GM13977 (cell line): Measurements from ENCODE around the gene PRR35.

Experiments
- DNase-seq: peaks from one replicate; pipeline ENCODE4 v3.0.0; 2012; ENCODE audit warnings: low spot score
- in situ Hi-C: fragments of 300-500 bp; cut with MboI; formaldehyde crosslinking; loops from one replicate; pipeline ENCODE4 v1.12.0; 2022; ENCODE audit warnings: low sequenced_read_pairs, low pct_unique_long_range_greater_than_20kb, mixed read lengths, inconsistent platforms; ENCODE audit not compliant: unreplicated experiment
- TF ChIP-seq, protein P1 (sequence below): IDR thresholded peaks from 2 replicates; pipeline ENCODE4 v1.5.1; 2012; ENCODE audit warnings: mild to moderate bottlenecking, control low read depth; ENCODE audit not compliant: insufficient read depth; ENCODE audit errors: extremely low read depth, missing control alignments

PRR35 gene

DNA sequence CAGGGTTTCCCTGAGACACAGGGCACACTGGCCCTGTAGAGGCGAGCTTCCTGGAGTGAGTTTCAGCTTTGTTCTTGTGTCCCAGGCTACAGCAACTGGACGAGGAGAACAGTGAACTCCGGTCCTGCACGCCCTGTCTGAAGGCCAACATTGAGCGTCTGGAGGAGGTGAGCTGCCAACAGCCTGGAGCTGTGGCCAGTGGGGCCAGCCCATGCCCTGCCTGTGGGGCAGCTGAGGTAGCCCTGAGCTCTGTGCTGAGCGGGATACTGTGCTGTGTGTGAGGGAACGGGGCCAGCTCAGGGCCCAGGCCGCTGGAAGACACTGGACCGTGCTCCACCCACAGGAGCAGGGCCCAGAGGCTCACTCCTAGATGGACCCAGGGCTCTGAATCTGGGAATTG, 41.3 kb upstream of the PRR35 start:
- in situ Hi-C loops, result no loop called here
- DNase-seq, result no peak
- TF ChIP-seq, protein P1, sequence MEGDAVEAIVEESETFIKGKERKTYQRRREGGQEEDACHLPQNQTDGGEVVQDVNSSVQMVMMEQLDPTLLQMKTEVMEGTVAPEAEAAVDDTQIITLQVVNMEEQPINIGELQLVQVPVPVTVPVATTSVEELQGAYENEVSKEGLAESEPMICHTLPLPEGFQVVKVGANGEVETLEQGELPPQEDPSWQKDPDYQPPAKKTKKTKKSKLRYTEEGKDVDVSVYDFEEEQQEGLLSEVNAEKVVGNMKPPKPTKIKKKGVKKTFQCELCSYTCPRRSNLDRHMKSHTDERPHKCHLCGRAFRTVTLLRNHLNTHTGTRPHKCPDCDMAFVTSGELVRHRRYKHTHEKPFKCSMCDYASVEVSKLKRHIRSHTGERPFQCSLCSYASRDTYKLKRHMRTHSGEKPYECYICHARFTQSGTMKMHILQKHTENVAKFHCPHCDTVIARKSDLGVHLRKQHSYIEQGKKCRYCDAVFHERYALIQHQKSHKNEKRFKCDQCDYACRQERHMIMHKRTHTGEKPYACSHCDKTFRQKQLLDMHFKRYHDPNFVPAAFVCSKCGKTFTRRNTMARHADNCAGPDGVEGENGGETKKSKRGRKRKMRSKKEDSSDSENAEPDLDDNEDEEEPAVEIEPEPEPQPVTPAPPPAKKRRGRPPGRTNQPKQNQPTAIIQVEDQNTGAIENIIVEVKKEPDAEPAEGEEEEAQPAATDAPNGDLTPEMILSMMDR, result no peak

DNA sequence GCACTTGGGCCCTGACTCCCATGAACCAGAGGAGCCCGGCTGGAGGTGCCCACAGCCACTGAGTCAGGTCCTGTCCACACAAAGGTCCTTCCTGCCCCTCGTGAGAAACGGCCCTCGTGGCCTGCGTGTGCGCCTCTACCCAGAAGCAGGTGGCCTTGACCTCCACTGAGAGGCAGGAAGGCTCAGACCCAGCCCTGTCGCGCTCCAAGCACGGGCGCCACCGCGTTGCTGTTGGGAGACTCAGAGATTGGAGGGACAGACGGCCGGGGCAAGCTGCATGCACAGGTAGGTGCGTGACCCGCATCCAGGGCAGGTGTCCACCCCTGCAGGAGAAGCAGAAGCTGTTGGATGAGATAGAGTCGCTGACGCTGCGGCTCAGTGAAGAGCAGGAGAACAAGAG, 40.8 kb upstream of the PRR35 start:
- in situ Hi-C loops, result no loop called here
- no peak for DNase-seq
- TF ChIP-seq, protein P1, result no peak

DNA sequence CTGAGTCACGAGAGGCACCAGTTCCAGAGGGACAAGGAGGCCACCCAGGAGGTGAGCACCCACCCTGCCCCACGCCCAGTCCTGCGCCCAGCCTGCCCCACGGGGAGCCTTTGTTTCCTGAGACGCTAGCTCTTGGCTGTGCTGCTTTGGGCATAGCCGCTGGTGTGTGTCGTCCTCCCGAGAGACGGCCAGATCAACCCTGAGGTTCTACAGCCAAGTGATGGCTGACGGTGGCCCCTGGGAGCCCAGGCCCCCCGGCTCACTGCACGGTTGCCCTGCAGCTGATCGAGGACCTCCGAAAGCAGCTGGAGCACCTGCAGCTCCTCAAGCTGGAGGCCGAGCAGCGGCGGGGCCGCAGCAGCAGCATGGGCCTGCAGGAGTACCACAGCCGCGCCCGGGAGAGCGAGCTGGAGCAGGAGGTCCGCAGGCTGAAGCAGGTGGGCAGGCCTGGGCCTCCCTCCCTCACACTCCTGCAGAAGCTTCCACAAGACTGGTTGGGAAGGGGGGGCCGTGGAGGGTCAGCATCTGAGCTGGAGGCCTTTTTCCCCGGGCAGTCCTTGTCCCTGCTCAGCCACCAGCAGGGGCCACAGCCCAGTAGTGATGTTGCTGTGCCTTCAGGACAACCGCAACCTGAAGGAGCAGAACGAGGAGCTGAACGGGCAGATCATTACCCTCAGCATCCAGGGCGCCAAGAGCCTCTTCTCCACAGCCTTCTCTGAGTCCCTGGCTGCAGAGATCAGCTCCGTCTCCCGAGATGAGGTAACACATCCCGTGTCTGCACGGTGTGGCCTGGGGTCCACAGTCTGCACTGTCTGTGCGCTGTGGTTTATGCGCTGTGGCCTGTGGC, 40.1 kb upstream of the PRR35 start:
- TF ChIP-seq, protein P1, result no peak
- DNase-seq, result no peak
- in situ Hi-C loops, result no loop called here

DNA sequence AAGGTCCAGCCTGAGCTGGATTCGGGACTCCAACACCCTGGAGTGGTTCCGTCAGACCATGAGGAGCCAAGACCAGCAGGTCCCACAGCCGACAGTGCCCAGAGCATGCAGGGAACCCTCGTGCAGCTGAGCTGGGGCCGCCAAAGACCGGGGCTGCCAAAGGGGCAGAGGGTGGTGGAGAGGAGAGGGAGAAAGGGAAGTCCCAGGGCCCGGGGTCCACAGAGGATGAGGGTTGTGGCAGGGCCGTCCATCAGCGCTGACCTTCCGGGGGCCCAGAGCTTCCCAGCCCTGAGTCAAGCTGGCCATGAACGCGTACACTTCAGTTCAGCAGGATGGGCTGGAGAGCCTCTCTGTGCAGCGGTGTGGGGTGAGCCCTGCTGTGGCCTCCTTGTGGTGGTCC, 39.3 kb upstream of the PRR35 start:
- DNase-seq, result no peak
- in situ Hi-C loops, result no loop called here
- TF ChIP-seq, protein P1, result no peak

DNA sequence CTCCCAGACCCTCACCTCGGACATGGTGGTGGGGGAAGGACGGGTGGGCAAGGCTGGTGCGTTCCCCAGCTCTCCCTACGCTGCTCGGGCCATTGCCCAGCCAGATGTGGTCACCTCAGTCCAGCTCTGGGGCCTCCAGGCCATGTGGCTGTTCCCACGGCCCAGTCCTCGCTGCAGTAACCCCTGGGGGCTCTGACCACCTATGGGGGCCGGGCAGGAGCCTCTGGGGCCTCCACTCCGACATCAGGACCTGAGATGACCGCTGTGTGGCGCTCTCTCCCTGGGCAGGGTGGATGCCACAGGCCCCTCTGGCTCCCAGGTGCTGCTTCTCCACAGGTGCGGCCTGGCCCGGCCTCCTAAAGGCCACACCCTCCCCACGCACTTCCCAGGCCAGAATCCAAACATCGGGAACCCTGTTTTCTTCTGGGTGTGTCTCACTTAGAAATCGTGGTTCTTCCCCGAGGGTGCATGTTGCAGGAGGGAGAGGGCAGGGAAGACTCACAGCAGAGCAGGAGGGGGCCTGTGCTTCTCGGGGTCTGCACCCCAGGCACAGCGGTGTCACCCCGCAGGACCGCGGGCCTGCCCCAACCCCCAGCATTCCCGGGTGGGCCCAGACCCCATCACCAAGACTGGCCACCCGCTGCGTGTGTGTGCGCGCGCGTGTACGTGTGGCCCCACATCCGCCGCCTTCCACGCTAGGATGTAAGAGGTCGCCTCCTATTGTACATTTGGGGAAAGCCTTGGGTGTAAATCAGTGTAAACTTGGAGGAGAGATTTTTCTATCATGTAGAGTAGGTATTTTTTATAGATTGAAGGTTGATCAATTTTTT, 38.6 kb upstream of the PRR35 start:
- no peak for DNase-seq
- TF ChIP-seq, protein P1, result no peak
- in situ Hi-C loops, result no loop called here

DNA sequence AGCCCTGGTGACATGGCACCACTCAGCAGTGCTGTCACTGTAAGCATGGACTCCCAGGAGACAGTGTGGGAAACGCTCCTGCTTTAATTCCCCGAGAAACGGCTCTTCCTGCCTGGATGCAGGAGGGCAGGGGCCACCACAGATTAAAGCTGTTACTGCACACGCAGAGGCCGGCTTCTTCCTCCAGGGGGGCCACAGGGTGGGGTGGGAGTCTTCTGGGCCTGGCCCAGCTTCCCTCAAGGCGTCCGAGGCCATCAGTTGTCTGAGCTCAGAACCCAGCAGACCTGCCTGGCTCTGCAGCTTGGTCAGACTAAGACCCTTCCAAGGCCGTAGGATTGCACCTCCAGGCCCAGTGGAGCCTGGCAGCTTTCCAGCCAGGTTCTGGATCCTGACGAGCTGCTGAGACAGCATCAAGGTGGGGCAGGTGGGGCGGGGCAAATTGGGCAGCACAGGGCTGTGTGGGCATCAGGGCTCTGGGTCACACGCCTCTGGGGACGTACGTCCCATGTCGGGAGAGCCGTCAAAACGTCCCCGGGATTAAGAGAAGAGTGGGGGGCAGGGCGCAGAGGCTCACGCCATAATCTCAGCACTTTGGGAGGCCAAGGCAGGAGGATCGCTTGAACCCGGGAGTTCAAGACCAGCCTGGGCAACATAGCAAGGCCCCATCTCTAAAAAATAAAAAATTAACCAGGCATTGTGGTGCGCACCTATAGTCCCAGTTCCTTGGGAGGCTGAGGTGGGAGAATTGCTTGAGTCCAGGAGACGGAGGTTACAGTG, 37.7 kb upstream of the PRR35 start:
- no peak for DNase-seq
- TF ChIP-seq, protein P1, result no peak
- in situ Hi-C loops, result no loop called here
